ENCODE data around the gene EXOG. TPM values are rescaled to one million over a fixed set of nuclear protein-coding genes. Genes with fewer than 3 reads are reported as not detected.

EXOG gene
- polyA plus RNA-seq, 1 donor (not counting 4 experiments of a cell fraction or from before 2014, with no cell fraction given): 10.3 TPM

DNA sequence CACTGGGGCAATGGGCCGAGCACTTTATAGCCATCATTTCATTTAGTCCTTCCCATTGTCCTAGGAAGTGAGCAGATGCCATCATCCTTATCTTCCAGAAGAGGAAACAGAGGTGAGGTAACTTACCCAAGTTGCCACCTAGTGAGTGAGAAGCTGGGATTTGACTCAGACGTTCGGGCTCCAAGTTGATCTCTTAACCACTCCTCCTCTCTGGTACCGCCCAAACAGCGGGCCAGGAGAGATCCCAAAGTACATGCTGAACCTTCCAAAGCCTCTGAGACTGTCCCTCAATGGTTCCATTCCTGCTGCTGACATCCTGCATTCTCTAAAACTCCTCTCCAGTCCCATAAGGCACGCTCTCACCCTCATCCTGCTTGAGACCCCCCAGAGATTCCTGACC is 56.2 kb downstream of the EXOG start:
- H4K20me1 ChIP-seq (ENCODE audit: control insufficient read depth, extremely low read depth, insufficient read depth, low read length): no peaks in the 10 kb centered on the region
- no peaks in the 10 kb centered on the region for H3K36me3 ChIP-seq (ENCODE audit: control insufficient read depth in 2 of 2, extremely low read depth in 1 of 2, insufficient read depth in 2 of 2, low read length in 2 of 2)
- no peaks in the 10 kb centered on the region for H3K9me1 ChIP-seq (ENCODE audit: control insufficient read depth, extremely low read depth, insufficient read depth, low read length)
- no peak overlapping the region for H3K9ac ChIP-seq (ENCODE audit: control insufficient read depth, extremely low read depth, insufficient read depth, low read length)
- FAIRE-seq (no peak), DNase-seq (ENCODE audit: low read depth, low spot score) (no peak)
- no peaks in the 10 kb centered on the region for H3K79me2 ChIP-seq (ENCODE audit: control insufficient read depth, insufficient read depth, low read length)
- no peaks in the 10 kb centered on the region for H3K9me3 ChIP-seq (ENCODE audit: control insufficient read depth, low read depth, low read length)
- H3K27ac ChIP-seq (ENCODE audit: control insufficient read depth, insufficient read depth, low read length): no peak overlapping the region
- H3K4me1 ChIP-seq (ENCODE audit: control insufficient read depth, extremely low read depth, insufficient read depth, low read length): no peaks in the 10 kb centered on the region
- no peak overlapping the region for H3K4me2 ChIP-seq (ENCODE audit: control insufficient read depth, extremely low read depth, insufficient read depth, low read depth, low read length)
- TF ChIP-seq EZH2 (IDR thresholded peaks at IDR 0.05; ENCODE audit: low read length): no peak
- TF ChIP-seq, protein P1, sequence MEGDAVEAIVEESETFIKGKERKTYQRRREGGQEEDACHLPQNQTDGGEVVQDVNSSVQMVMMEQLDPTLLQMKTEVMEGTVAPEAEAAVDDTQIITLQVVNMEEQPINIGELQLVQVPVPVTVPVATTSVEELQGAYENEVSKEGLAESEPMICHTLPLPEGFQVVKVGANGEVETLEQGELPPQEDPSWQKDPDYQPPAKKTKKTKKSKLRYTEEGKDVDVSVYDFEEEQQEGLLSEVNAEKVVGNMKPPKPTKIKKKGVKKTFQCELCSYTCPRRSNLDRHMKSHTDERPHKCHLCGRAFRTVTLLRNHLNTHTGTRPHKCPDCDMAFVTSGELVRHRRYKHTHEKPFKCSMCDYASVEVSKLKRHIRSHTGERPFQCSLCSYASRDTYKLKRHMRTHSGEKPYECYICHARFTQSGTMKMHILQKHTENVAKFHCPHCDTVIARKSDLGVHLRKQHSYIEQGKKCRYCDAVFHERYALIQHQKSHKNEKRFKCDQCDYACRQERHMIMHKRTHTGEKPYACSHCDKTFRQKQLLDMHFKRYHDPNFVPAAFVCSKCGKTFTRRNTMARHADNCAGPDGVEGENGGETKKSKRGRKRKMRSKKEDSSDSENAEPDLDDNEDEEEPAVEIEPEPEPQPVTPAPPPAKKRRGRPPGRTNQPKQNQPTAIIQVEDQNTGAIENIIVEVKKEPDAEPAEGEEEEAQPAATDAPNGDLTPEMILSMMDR (optimal IDR thresholded peaks at IDR 0.05 in 1 of 3, IDR thresholded peaks at IDR 0.05 in 1 of 3, conservative IDR thresholded peaks at IDR 0.05 in 1 of 3; ENCODE audit: extremely low read depth in 1 of 3, insufficient read depth in 2 of 3, low read length in 3 of 3): no peak
- H3K4me3 ChIP-seq (ENCODE audit: control insufficient read depth in 2 of 3, extremely low read depth in 1 of 3, insufficient read depth in 2 of 3, low read depth in 1 of 3, low read length in 3 of 3): no peak overlapping the region
- H3K27me3 ChIP-seq (ENCODE audit: control insufficient read depth, extremely low read depth, insufficient read depth, low read length): no peaks in the 10 kb centered on the region
- no peak overlapping the region for H2AFZ ChIP-seq (ENCODE audit: control insufficient read depth, low read length)
- dilution Hi-C loops (cut with MboI; ENCODE audit: extremely low pct_ligation_motif_present, low sequenced_read_pairs): no loop called here

DNA sequence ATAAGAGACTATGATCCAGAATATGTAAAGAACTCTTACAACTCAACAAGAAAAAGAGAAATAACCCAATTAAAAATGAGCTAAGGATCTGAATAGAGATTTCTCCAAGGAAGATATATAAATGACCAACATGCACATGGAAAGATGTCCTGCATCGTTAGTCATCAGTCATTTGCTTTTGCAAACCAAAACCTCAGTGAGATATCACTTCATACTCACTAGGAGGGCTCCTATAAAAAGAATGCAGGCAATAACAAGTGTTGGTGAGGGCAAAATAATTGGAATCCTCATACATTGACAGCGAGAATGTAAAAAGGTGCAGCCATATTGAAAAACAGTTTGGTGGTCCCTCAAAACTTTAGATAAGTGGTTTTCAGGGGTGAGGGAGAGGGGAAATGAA is 56.9 kb downstream of the EXOG start:
- Histone ChIP-seq H3K4me3 (ENCODE audit: control insufficient read depth in 2 of 3, extremely low read depth in 1 of 3, insufficient read depth in 2 of 3, low read depth in 1 of 3, low read length in 3 of 3) (no peak overlapping the region), H3K9me3 (ENCODE audit: control insufficient read depth, low read depth, low read length) (no peaks in the 10 kb centered on the region), H3K27me3 (ENCODE audit: control insufficient read depth, extremely low read depth, insufficient read depth, low read length) (no peaks in the 10 kb centered on the region), H3K79me2 (ENCODE audit: control insufficient read depth, insufficient read depth, low read length) (no peaks in the 10 kb centered on the region), H3K4me2 (ENCODE audit: control insufficient read depth, extremely low read depth, insufficient read depth, low read depth, low read length) (no peak overlapping the region), H3K4me1 (ENCODE audit: control insufficient read depth, extremely low read depth, insufficient read depth, low read length) (no peaks in the 10 kb centered on the region), H4K20me1 (ENCODE audit: control insufficient read depth, extremely low read depth, insufficient read depth, low read length) (no peaks in the 10 kb centered on the region), H3K27ac (ENCODE audit: control insufficient read depth, insufficient read depth, low read length) (no peak overlapping the region), H3K9me1 (ENCODE audit: control insufficient read depth, extremely low read depth, insufficient read depth, low read length) (no peaks in the 10 kb centered on the region), H2AFZ (ENCODE audit: control insufficient read depth, low read length) (no peak overlapping the region), H3K36me3 (ENCODE audit: control insufficient read depth in 2 of 2, extremely low read depth in 1 of 2, insufficient read depth in 2 of 2, low read length in 2 of 2) (no peaks in the 10 kb centered on the region), H3K9ac (ENCODE audit: control insufficient read depth, extremely low read depth, insufficient read depth, low read length) (no peak overlapping the region)
- no peak for DNase-seq (ENCODE audit: low read depth, low spot score)
- TF ChIP-seq EZH2 (IDR thresholded peaks at IDR 0.05; ENCODE audit: low read length): no peak
- TF ChIP-seq, protein P1 (optimal IDR thresholded peaks at IDR 0.05 in 1 of 3, IDR thresholded peaks at IDR 0.05 in 1 of 3, conservative IDR thresholded peaks at IDR 0.05 in 1 of 3; ENCODE audit: extremely low read depth in 1 of 3, insufficient read depth in 2 of 3, low read length in 3 of 3): no peak
- no peak for FAIRE-seq
- dilution Hi-C loops (cut with MboI; ENCODE audit: extremely low pct_ligation_motif_present, low sequenced_read_pairs): no loop called here
